Measurements from ENCODE around the gene LRRC3C.
"Not testable (repeated sequence)": the region's sequence is repeated elsewhere in the genome, so short reads cannot be mapped to it uniquely, and the experiment has no call there.

The LRRC3C gene

DNA sequence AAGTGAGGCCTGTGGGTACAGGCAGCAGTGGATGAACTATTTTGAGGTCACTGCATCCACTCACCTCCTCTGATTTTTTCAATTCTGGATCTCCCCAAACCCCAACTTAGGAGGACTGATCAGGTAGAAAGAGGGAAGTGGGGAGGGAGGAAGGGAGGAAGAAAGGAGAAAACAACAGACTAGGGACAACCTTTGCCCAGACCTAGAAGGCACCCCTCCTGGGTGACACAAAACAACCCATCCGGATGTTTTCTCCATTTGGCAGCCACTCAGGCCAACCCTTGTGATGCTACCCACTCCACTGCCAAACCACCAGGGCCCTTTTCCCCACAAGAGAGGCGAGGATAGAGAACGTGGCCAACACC lies 2.9 kb upstream of the LRRC3C start:
- no peak for DNase-seq

DNA sequence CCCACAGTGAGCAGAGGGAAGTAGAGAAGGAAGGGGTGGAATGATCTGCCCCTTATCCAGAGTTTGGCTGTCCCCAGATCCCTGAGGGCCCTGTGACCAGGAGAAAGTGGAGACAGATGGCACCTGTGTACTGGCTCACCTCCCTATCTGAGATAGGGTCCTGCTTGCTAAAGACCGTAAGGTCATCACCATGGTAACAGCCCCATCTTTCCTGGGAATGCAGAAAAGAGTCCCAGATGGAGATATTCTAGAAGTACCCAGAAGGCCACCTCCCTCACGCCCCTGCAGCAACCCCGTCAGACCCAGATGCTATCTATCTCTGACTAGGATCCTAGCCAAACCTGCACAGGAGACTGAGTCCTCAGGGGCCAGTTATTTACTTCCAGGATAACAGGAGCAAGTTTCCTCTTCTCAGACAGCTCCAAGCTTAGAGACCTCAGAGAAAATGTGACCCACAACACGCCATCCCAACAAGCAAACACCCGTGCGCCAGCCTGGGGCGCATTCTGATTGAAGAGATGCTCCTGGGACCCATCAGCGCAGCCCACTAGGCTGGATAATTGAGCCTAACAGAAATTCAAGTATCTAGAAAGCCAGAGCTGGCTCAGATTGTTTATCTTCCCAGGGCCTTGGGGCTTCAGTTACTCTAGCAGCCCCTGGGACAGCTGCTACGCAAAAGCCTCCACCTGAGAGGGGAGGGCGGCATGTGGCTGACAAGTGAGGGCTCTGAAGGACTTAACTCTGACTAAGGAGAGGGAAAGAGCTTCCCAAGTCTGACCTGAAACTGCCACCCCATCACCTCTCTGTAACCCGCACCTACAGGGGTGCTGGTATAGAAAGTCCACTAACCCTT lies 2.0 kb upstream of the LRRC3C start:
- DNase-seq: no peak

DNA sequence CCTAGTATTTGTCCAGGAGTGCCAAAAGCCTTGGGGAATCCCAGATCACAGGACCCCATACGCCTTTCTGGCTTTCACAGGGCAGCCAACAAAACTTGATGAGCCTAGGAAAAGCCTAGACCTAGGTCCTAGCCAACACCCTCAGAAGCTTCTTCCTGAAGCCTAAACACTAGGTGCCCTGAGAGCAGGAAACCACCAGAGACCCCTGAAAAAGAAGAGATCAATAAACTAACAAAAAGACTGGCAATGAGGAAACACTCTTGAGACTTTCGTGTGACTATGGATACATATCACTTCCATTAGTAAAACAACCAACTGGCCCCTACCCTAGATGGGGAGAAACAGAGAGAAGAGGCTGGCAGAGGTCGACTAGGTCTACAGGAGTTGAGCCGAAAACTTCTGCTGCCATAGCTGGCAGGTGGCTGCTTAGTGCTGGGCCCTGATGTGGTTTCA lies 1.4 kb upstream of the LRRC3C start:
- DNase-seq: no peak

DNA sequence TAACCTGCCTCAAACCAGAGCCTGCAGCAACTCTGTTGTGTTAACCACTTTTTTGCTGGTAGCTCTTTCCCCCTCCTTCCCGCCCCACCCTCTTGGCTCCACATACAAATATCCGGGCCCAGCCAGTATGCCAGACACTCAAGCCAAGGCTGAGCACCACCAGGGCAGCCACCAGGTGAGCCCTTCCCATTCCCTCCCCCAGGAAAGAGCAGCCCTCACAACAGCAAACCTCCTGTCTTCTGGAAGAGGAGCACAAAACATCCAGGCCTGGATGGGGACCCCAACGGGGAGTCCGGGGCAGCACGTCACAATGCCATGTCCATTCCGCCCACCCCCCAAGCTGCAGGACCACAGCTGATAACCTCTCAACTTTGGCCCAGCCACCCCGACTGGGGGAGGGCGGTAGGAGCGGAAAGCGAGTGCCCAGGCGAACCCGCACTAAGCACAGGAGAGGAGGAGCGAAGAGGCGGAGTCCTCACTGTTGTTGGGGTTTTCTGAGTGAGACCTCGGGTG lies 888 bp upstream of the LRRC3C start:
- peak; percentile 32 for DNase-seq

DNA sequence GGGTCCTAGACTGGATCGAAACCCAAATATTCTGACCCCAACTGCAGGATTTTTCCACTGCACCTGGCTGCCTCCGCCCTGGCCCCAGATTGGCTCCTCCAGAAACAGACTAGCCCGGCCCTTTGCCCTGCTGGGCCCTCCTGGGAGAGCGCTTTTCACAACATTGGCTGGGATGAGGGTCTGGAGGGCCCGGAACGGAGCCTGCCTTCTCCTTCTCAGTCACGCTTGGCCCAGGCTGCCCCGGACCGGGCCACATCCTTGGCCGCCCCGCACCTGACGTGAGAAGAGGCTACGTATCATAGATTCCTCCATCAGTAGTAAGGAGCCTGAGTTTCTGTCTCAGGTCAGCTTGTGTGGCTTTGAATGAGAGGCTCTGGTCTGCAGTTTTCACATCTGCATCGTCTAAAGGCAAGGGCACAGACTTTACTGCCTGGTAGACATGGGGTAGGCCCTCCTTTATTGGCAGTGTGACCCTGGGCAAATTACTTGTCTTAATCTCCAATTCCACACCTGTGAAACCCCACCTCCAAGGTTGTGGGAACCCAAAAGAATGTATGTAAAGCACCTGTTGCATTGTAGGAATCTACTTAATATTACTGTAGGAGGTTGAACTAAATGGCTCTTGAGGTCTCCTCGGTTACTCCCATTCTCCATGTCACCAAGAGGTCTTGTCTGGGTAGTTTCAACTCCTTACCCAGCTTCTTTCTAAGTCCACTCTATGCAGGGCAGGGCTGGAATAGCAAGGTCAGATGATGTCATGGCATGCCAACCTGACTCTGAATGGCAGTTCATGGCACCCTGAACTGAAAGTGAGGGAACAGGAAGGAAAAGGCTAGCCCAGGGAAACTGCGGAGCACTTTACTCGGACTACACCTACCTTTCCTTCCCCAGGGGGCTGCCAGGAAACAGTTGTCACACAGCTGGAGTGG lies 661 bp downstream of the LRRC3C start:
- peak; percentile 35 for DNase-seq

DNA sequence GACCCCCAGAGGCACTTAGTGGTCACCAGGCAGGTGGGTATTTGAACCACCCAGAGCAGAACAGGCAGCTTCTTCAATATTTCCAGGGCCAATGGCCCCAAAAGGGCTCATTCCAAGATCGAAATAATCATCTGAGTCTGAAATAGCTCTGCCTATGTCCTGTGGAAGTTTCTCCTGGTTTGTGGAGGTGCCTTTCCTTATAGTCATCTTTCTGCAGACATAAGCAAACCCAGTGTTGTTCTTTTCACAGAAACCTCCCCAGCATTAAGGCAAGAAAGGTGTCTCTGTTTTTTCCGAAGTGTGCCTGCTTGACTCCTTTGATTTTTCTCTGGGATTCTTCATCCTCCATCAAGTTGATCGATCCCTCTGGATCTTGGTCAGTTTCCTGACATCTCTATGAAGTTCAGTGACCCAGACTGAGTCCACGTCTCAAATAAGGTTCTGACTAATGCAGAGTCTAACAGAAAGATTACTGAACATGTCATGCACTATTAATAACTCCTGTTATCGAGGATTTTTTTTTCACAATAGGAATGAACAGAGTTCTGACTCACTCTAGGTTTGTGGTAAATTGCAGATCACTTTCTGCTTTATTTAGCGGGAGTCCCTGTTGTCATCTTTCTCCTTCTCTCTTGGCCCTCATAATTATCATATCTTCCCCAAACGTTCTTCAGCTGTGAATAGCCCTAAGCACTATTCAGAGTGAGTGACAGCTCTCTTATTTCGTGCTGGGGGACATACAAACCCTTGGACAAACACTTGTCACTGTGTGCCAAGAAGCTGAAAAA lies 1.5 kb downstream of the LRRC3C start:
- peak; percentile 94 for DNase-seq

DNA sequence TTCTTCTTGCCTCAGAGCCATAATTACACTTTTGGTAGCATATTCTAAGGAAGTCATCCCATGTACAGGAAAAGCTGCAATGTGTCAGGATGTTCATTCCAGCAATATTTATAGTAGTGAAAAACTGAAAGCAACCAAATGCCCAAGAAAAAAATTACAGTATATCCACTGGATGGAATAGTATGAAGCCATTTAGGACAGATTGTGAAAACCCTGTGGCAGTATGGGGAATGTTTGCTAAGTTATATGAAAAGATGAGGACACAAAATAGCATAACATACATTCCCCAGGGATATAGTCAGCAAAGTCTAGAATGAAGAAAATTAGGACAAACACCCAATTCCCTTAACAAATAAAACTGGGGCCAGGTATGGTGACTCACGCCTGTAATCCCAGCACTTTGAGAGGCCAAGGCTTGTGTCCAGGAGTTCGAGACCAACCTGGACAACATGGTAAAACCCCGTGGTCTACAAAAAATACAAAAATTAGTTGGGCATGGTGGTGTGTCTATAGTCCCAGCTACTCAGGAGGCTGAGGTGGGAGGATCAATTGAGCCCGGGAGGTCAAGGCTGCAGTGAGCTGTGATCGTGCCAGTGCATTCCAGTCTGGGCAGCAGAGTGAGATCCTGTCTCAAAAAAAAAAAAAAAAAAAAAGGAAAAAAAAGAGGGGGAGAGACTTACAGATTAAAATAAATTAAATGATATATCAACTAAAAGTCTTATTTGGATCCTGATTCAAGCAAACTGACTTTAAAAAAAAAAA lies 2.3 kb downstream of the LRRC3C start:
- DNase-seq: peak; percentile 92

DNA sequence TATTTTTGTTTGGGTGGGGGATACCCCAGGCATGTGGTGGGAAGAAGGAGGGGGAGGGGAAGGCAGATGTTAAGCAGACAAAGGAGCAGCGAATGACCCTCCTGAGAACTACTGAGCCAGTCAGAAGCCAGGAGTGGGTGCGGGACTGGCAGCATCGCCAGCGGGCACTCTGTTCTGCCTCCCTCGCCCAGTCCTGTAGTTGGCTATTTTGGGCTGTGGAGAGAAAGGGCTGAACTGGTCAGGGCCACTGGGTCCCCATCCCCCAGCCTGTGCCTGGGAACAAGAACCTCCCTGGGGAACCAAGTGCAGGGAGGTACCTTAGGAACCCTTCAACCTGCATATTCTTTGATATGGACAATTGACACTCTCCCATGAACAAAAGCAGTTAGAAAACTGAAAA lies 6.4 kb downstream of the LRRC3C start:
- no peak for DNase-seq

DNA sequence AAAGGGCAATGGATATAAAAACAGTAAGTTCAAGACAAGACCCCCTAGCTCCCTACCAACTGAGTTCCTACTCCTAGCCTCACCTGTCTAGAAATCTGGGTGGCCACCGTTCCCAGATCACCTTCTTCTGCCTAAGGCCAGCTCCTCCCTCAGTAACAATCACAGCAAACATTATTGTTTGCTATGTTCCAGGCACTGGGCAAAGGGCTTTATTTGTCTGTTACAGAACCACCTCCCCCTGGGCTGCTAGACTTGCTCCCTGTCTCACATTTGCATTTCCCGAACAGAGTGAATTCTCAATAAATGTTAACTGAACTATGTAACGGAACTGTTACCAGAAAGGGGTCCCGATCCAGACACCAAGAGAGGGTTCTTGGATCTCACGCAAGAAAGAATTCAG lies 6.8 kb downstream of the LRRC3C start:
- no peak for DNase-seq

DNA sequence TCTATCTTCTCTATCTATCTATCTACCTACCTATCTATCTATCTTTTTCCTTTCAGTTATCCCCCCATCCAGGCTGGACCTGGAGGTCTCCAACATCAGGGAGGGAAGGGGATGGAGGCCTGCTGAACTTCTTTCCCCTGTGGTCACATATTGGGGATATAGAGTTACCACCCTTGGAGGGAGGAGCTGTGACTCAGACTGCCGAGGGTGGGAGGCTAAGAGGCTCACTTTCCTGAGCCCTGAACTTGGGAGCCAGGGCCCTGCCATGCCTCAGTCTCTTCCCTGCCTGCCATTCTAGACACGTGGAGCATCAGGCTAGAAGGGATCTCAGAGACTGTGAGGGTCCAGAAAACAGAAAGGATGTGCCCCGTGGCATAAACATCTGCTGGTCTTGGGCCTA lies 8.4 kb downstream of the LRRC3C start:
- peak; percentile 57 for DNase-seq

DNA sequence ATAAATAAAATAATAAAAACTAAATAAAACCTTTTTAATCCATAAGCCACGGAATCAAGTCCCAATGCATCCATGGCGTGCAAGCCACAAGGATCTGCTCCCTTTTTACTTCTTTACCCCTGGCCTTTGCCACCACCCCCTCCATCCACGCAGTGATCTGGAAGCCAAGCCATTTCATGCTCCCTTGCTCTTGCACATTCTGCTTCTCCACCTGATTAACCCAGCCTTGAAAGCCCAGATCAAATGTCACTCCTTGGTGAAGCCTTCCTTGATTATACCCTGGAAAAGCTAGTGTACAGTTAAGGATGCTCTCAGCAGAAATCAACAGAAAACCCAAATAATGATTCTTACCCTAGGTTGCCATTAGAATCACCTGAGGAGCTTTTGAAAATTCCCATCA lies 9.9 kb downstream of the LRRC3C start:
- DNase-seq: no peak

DNA sequence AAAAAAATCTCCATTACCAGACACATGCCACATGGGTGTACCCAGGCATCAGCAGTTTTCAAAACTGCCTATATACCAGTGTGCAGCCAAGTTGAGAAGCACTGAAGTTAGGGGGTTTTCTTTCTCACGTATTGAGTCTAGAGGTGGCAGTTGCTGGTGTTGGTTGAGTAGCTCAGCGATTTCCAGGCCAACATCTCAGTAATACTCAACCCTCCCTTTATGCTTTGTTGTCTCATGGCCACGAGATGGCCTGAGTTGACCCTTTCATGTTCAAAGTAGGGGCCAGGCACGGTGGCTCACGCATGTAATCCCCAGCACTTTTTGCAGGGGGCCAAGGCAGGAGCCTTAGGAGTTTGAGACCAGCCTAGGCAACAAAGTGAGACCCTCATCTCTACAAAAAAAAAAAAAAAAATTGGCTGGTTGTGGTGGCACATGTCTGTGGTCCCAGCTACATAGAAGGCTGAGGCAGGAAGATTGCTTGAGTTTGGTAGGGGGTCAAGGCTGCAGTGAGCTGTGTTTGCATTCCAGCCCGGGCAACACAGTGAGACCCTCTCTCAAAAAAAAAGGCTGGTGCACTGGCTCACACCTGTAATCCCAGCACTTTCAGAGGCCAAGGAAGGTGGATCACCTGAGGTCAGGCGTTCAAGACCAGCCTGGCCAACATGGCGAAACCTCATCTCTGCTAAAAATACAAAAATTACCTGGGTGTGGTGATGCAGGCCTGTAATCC lies 10.8 kb downstream of the LRRC3C start:
- no peak for DNase-seq

DNA sequence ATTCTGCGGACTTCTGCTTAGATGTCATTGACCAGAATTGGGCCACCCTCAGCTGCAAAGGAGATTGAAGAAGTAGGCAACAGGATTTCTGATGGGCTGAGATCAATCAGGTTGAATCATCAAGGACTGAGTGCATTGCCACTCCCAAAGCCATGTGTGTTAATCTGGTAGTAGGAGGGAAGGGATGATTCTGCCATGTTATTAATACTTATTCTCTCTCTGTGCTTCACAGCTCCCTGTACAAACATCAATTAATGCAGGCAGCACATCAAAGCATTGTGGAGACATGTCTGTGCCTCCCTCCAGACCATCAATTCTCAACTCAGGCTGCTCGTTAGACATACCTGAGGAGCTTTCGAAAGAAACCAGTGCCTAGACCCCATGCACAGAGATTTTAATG lies 11.6 kb downstream of the LRRC3C start:
- no peak for DNase-seq

DNA sequence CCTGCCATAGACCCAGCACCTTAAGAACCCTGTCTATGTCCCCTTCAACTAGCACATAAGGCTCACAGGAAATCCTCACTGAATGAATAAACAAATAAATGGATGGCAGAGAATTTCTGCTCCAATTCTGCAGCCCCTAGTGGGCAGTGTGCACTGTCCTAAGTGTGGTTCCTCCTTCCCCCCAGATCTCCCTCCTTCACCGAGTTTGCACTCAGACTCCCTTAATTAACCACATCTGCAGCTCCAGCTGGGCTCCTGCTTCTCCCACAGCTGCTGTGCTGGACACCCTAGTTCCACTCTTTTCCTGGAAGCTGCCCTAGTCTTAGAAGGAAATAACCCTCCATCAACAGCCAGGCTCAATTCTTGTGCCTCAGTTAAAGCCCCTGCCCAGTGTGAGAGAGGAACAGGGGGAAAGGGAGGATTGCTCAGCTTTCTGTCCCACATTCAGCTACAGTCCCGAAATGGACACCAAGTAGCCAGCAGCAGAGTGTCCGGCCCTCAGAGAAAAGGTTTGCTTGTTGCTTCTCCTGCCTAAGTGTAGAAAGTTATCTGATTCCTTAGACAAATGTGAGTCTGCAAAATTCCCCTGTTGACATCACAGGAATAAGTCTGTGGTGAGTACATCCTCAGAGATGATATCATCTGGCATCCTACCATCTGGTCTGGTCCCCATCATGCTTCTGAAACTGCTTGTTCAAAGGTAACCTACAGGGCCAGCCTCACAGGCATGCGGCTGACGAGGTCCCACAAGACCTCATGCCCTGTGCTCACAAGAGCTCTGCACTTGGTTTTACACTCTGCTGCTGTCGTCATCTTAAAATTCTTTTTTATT lies 12.3 kb downstream of the LRRC3C start:
- DNase-seq: peak; percentile 93

DNA sequence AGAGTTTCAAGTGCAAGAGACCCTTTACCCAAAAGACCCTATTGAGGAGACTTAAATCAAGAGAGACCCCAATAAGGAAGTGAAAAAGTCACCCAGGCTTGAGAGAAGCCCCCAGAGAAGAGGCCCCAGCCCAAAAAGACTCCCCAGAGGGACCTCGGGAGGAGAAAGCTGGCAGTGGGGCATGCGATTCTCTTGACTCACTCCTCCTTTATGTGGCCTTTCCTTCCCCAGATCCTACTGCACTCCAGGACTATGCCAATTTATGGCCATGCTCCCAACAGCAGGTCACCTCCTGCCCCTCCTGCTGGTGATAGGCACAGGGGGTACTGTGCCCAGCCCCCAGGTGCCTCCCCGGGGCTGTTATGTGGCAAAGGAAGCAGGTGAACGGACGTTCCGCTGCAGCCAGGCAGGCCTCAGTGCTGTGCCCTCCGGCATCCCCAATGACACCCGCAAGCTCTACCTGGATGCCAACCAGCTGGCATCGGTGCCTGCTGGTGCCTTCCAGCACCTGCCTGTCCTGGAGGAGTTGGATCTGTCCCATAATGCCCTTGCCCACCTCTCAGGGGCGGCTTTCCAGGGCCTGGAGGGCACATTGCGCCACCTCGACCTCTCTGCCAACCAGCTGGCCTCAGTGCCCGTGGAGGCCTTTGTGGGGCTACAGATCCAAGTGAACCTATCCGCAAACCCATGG lies 16.3 kb downstream of the LRRC3C start:
- no peak for DNase-seq

DNA sequence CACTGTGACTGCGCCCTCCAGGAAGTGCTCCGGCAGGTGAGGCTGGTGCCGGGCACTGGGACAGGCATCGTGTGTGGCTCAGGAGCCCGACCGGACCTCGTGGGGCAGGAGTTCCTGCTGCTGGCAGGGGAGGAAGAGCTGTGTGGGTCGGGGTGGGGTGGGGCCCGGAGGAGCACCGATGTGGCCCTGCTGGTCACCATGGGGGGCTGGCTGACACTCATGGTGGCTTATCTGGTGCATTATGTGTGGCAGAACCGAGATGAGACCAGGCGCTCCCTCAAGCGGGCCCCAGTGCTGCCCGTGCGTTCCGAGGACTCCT lies 16.8 kb downstream of the LRRC3C start:
- no peak for DNase-seq

DNA sequence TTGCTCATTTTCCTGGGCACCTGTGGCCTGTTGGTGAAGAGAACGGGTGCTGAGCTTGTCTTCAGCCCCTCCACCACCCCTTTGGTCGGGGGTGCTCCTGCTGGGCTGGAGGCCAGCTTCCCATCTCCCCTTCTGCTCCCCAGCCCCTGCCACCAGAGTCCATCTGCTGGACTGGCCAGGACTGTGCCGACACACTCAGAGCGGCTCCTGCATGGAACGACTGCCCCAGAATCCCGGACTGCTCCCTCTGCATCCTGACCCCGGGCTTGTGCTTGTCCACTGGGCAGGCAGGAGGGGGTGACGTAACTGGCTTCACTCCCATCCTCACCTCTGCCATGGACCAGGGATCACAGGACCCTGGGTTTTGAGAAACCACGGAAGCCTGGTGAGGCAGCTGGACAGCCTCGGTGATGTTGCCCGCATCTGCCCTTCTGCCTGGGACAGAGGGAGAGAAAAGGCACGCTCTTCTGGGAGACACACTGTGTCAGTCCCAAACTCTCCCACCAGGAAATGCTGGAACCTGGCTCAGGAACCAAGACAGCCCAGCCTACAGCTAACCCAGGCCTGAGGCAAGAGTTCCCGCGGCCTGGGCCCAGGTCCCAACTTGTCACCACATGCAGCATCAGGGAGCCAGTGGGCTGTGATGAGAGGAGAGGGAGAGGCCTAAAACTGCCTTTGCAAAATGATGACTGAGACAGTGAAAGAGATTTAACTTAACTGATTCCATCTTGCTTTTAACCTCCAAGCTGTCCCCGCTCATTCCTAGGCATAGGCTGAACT lies 19.2 kb downstream of the LRRC3C start:
- DNase-seq: no peak

DNA sequence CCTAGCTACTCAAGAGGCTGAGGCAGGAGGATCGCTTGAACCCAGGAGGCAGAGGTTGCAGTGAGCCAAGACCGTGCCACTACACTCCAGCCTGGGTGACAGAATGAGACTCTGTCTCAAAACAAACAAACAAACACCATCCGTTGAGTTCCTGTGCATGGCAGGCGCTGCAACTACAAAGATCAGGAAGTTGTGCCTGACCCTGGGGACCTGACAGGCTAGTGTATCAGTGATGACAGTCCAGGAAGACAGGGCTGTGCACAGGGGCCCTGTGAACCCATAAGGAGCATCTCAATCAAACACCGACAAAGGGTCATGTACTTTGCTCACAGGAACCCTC lies 20.9 kb downstream of the LRRC3C start:
- DNase-seq: not testable (repeated sequence)

DNA sequence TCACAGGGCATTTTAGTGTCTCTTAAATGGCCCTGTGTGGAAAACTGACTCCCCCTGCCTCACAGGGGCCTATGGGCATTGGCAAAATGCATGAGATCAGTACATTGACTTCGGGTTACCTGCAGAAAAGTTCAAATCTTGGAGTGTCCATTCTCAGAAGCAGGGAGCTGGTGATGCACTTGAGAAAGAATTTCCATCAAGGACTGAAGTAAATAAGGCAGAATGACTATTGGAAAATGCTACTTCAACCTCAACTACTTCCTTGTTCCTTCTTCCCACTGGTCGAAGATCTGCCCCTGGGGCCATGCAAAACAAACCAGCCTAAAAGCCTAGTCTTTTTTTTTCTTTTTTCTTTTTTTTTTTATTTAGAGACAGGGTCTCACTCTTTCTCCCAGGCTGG lies 21.5 kb downstream of the LRRC3C start:
- no peak for DNase-seq
